Dermis microvascular lymphatic vessel endothelial cell (primary cell): ENCODE data around the gene AKR1E2. TPM values are rescaled to one million over a fixed set of nuclear protein-coding genes. Genes with fewer than 3 reads are reported as not detected.

ENCODE experiments used
- DNase-seq, 2 donors: peaks; one replicate each; pipeline versions ENCODE4 v3.0.0 to v3.0.0-alpha.2; 2010; ENCODE audit warnings: low read depth in 2 of 2
- total RNA-seq: library from RNA; depleted of rRNA; stranded (reverse); fragments of >200 nt; gene quantifications from 2 replicates; pipeline ENCODE4 v1.2.1, GENCODE V29; 2014

The AKR1E2 gene
- 8.6 and 16.6 TPM in 2 replicates for total RNA-seq

DNA sequence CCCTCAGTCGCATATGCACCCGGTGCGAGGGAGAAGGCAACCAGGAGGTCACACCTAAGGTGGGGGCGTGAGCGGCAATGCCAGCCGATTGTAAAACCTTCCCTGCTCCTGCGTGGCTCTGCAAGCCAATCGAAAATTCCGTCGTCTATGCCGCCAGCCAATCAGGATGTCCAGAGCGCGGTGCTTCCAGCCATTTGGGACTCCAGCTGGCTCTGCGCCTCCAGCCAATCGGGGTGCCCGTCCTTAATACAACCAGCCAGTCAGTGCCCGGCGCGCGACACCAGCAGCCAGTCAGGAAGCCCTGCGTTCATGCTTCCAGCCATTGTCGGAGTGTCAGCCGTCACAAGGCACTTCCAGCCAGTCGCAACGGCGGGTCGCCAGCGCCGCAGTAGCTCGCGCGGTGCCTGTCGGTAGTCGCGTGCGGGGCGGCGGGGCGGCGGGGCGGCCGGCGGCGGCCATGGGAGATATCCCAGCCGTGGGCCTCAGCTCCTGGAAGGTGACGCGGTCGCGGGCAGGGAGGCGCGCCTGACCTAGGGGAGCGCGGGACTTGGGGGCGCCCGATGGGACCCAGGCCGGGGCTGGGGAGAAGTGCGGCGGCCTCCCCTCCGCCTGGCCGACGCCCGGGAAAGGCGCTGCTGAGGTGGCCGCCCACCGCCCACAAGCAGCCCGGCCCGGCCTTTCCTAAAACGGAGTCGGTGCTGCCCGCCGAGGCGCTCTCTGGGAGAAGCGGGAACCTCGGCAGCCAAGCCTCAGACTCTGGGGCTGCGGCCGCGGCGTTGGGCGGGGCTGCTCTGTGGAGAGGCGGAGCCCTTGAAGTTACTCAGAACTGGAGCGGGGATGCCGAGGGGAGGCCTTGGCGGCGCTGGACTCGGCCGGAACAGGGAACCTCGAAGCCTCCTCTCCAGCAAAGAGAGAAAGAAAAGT, at the start of gene AKR1E2:
TSS of gene AKR1E2 (plus strand) at position 340 of the 924 bp plus-strand sequence. CDS start at position 458, 118 bp downstream.
- DNase-seq, result peak; percentile 97 to 99

DNA sequence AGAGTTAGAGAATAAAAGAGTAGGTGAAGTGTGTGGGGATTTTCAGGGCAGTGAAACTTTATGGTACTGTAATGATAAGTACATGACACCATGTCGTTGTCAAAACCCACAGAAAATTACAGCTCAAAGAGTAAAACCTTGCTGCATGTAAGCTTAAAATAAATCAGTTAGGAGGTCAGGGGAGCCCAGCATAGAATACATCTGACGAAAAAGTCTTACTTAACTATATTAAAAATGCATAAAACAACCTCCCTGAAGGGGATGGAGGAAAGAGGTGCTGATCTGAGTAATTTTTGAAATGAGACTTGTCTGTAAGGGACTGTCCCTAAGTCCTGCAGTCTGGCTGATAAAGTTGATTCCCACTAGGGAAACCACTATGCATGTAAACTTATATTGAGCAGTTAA, 49.8 kb upstream of the AKR1E2 start:
- DNase-seq, result no peak

DNA sequence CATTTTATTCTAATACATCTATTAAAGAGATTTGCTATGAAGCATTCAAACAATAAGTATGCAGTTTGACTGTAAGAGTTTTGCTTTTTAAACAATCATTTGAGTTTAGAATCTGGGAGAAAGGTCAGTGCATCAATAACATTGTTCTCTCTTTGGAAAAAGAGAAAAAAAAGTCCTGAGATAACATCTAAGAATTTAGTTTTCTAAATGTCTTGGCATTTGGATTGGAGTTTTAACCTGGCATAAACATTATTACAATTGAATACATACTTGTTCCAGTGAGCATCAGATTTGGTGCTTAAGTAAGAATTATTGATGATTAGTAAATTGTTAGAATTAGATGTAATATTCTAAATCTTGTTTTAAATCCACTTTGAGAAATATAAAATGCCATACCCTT, 47.2 kb upstream of the AKR1E2 start:
- DNase-seq, result no peak

DNA sequence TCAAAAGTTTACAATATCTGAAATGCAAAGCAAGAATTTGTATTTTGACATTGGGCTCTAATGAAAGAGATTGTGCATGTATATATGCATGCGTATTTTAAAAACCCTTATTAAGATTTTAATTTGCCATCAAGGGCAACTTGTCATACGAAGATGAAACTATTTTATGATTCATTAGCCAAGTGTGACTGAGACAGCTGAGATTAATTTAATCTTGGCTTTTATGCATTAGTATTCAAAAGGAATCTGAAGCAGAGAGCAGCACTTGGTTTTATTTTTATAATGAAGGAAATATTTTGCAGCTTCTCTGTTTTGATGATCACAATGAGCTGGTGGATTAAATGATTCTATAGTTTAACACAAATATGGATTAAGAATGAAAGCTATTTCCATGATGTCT, 45.9 kb upstream of the AKR1E2 start:
- DNase-seq, result no peak

DNA sequence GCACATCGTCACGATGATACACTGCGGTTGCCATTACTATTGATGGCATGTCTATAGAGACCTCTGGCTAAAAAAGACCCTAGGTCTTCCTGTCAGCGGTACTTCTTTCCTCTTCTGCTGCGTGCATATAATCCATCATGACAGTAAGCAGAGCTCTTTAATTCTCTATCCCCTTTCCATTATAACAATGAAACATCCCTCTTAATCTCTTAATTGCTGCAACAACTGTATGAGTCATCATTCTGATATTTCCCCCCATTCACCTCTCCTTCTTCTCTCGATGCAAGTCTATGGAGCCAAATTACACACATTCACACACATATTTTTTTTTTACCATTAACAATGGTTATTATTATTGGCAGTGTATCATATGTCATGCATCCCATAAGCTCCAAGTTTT, 45.2 kb upstream of the AKR1E2 start:
- DNase-seq, result peak; percentile 87 to 96

DNA sequence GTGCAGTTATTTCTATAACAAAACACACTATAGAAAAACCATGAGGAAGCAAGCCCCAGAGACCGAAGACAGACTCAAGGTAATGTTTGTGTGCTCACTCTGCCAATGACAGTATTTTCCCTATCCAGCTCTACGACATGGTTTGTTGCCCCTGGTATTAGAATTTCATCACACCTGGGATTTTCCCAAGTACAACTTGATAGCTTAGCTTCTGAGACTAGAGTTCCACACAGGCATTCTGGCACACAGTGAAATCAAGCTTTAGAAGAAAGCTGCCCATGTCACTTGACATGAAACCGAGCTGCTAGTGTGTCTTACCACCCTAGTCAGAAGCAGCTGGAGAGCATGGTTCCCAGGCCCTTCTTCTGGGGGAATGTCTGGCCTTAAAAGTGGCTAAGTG, 44.1 kb upstream of the AKR1E2 start:
- peak in 1 of 2 donors; percentile 37 for DNase-seq

DNA sequence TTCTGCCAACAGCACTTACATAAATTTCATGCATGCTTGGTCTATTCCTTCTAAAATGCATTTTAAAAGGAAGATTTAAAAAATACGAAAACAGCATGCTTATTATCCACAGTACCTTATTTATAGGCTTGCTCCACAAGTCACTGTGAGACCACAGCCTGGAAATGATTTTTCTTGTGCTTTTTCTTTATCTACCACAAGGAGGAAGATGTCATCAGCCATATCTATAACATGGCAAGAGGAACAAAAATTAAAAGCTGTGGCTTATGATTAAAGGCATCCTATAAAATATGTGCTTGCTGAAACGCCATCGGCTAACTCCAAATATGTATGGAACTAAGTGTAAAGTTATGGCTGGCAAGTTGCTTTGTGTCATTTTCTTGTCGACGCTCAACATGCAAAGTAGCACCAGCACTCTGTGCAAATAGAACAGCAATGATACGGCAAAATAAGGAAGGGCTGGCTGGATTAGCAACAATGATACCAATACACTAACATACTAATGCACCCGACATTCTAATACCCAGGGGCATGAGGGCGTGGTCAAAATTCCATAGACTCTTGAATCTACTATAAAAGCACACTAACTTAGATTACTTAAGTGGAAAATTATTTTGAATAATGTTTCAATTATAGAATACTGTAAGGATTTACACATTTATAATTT, 41.2 kb upstream of the AKR1E2 start:
- DNase-seq, result no peak

DNA sequence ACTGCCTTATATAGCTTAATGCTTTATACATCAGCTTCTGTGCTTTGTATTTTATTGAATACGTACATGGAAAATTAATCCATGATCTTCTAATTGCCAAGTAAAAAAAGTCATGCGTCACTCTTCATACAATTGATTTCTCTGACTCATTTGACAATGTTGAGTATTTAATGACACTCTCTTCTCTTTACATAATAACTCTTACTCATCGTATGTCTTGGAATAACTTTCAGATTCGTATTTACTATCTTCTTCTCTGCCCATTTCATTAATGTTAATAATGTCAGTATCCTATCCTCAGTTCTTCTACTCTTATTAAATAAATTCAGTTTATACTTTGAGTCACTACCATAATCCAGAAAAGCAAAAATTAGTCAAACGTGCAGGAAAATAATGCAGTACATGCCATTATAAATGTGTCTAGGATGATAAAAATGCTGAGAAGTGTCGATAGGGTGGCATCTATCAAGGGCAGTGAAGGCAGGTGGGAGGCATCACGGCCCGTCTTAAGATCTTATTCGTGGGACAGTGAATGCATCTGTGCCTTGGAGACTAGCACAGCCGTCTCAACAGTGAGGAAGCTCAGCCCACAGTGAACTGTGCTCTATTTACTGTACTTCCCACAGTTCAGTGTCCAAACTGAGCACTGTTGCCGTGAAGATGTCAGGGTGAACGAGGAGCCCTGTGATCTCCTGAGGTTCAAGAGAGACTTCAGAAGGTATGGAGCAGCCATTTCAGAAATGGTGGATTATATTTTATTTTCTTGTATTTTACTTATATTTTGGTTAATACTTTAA, 39.8 kb upstream of the AKR1E2 start:
- no peak for DNase-seq

DNA sequence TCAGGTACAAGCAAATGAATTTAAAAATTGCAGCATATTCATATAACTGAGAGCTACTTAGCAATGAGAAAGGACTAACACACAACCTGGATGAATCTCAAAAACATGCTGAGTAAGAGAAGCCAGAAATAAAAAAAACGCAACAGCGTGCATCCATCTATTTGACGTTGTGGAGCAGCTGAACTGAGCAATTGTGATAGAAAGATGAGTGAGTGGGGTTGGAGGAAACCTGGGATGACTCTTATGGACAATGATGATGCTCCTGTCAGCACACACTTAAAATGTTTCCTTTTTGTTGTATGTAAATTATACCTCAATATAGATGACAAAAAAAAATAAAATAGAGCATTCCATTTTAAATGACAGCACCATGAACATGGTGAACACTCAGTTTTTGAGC, 36.0 kb upstream of the AKR1E2 start:
- peak in 1 of 2 donors; percentile 18 for DNase-seq

DNA sequence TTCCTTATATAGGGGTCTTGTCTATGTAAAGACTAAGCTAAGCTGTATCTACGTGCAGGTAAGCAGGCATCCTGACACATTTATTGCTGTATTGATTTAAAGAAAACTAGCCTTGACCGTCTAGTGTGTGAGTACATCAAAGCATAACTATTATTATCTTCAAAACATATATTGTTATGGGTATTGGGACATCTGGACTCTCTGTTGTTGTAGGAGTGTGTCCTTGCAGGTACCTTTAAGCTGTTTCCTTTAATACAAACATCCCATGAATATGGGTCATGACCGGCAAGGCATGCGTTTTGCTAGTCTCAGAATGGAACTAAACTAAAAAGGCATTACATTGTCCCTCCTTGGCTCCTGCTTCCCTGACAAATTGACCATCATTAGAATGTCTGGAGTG, 35.1 kb upstream of the AKR1E2 start:
- DNase-seq, result peak in 1 of 2 donors; percentile 71

DNA sequence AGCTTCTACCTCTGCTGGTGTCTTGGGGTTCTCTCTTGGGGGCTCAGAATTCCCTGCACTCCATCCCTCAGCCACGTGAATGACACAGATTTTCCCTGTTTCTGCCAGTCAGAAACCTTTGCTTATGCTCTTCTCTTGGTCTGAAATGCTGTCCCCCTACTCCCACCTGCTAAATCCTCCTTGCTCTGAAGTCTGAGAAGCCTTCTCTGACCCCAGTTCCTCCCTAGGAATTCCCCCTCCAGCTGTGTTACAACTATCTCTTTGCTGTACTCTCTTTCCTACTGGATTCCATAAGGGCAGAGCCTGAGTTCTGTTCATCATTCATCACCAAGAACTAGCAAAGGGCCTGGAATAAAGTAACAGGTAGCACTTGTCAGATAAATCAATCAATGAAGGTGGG, 33.6 kb upstream of the AKR1E2 start:
- DNase-seq, result no peak

DNA sequence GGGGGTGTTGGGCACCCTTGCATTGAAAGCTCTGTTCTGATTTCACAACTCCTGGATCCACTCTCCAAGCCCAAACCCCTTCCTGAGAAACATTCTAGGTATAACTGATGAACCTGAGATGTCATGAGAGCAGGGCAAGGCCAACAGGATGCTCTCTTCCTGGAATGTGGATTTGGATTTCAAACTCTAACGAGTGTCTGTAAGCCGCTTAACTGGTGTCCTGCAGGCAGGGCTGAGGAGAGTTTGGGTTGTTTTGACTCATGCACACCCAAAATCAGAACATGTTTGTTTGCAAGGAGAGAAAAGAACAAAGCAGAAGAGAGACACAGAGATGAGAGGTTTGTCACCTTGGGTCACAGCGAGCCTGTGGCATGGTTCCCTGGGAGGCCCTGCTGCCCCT, 24.6 kb upstream of the AKR1E2 start:
- no peak for DNase-seq

DNA sequence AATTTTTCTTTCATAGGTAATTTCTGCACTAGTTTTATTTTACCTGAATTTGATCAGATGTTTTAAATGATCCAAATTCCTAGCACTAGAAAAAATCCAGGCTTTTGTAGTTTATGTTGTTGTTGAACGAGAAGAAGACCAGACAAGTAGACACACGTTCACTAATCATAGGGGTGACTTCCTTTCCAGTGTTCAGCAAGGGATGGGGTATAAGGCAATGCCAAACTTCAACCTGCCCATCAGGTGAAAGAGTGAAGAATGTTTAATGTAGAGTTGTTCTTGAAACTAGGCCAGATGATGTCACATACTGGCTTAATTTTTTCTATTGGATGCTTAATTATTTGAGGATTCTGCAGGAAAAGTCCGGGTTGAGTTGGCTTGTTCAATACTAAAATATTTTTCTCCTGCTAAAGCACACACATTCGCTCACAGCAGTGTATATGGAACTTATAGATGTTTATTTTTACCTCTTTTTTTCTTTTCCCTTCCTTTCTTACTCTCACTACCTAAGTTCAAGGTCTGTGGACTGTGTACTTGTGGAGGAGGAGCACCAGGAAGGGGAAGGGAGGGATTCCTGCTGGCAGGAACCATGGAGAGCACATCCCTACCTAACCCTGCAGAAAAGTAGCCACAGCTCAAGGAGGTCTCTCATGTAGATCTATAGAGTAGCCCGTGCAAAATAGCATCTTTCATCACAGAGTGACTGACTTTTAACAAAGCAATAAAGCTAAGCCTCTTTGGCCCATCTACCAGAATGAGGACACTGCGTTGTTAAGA, 23.1 kb upstream of the AKR1E2 start:
- no peak for DNase-seq

DNA sequence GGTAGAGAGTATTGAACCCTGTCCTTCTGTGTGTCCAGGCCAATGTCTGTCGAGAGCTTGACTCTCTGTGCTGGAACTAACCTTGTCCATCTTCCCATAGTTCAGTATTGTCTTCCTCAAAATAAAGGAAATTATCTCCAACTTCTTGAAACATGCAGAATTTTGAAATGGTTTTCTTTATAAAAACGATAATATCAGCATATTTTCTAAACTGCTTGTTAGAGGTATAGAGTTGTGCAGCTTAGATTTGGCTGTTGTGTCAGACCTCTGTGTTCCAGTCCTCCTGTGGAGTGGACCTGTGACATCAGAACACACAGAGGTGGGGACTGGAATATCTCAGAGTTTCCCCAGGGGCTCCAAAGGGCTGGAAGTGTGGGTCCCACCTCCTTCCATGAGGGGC, 22.2 kb upstream of the AKR1E2 start:
- DNase-seq, result no peak

DNA sequence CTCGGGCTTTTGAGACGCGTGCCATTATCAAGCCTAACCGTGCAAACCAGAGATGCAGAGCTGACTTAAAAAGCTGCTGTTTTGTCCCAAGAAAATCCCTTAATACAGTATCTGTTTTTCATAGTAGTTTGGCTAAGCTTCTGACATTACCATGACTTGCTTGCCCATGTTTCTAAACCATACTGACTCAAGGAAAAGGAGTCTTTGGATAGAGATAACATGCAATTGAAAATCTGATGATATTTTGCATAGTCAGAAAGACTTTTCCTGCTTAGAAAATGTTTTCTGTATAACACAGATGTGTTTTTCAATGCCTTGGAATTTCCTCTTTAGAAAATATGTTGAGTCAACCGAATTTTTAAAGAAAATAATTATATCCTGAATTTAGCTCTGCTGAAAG, 21.5 kb upstream of the AKR1E2 start:
- peak in 1 of 2 donors; percentile 48 for DNase-seq

DNA sequence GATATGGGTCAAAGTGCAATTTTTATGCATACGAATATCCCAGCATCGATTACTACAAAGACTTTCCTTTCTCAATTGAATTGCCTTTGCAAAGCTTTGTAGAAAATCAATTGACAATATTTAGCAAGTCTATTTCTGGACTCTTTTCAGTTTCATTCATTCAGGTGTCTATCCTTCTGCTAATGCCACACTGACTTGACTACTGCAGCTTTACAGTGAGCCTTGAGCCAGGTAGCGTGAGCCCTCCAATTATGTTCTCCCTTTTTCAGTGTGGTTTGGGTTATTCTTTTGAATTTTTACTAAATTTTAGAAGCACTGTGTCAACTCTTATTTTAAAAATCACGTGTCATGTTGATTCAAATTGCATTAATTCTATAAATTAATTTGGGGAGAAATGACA, 19.5 kb upstream of the AKR1E2 start:
- no peak for DNase-seq

DNA sequence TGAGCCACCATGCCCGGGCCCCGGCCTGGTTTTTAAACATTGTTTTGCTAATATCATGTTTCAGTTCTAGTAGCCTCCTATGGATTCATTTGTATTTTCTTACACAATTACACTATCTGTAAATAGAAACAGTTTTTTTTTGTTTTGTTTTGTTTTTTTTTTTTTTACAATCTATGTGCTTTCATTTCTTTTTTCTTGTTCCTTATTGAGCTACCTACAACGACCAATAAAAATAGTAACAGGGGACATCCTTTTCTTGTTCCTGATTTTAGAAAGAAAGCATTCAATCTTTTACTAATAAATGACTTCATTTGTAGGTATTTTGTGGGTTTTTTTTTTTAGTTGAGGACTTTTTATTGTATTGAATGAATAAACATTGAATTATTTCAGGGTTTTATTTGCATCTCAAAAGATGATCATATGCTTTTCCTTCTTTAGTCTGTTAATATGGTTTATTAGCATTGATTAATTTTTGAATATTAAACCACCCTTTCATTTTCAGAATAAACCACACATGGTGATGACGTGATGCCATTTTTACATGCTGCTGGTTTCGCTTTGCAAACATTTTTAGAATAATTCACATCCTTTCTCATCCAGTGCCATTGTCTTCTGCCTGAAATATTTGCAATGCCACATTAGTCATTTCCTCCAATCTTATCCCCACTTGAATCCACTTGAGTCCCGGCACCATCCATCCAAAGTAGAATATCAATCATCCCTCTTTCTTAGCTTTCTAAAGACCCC, 18.1 kb upstream of the AKR1E2 start:
- peak; percentile 87 to 91 for DNase-seq

DNA sequence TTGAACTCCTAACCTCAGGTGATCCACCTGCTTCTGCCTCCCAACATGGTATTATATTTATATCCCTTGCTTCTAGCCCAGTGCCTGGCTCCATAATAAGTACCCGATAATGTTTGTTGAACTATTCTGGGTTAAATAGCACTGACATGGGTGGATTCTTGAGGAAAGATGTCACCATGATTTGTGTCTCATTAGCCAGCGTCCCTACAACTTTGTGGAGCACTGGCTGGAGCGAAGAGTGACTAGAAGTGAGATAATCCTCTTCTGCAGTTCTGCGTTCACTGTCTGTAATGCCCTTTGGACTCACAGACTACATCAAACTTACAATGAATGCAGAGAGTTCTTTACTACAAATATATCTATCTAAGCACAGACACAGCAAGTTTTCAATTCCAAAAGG, 16.9 kb upstream of the AKR1E2 start:
- DNase-seq, result no peak

DNA sequence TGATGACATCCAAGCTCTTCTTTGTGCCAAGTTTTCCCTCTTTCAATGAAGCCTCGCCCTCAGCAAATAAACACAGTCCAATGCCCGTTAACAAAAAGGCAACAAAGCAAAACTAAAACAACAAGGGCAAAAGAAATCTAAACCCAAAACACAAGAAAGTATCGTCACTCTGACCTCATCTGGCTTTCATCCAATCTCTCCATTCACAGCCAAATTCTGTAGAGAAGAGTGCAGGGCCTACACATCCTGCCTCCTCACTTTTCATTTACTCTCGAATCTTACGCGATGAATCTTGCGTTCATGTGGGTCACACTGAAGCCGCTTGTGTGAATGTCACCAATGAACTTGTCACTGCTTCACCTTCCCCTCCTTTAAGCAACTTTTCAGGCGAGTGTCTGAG, 15.9 kb upstream of the AKR1E2 start:
- DNase-seq, result peak in 1 of 2 donors; percentile 24

DNA sequence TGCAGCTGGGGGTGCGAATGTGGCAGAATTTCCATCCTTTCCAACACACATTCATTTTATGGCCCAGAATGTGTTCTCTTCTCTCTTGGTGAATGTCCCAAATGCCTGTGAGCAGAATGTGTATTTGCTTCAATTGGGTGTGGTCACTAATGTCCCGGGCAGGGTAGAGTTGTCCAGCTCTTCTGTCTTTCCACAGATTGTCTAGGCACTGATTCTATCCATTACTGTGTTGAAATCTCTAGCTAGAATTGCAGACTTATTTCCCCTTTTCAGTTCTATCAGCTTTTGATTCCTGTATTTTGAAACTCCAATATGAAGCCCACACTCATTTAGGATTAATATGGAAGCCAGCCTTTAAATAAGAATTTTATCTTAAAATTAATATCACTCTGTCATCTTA, 14.0 kb upstream of the AKR1E2 start:
- DNase-seq, result no peak
